Endothelial cell of umbilical vein (primary cell): ENCODE data around the gene GADL1.

ENCODE experiments used
- MYC ChIP-seq: IDR thresholded peaks from one replicate; pipeline ENCODE4 v1.6.1; 2011; ENCODE audit warnings: mild to moderate bottlenecking, low read depth, low read length
- POLR2A ChIP-seq: IDR thresholded peaks from 2 replicates; pipeline ENCODE4 v1.6.1; 2012; ENCODE audit warnings: low read depth, mild to moderate bottlenecking, control low read depth, low read length
- POLR2AphosphoS5 ChIP-seq: IDR thresholded peaks from 2 replicates; pipeline ENCODE4 v1.6.1; 2012; ENCODE audit warnings: low read depth, mild to moderate bottlenecking, control low read depth, low read length, moderate library complexity; ENCODE audit not compliant: insufficient read depth
- TF ChIP-seq, protein P1 (sequence below), 2 donors: IDR thresholded peaks; 1 replicate in 1 of 2; 2 replicates in 1 of 2; pipeline ENCODE4 v1.5.1; 2011; ENCODE audit warnings: low read length in 2 of 2, mild to moderate bottlenecking in 2 of 2, moderate library complexity in 2 of 2, control low read depth in 1 of 2, inconsistent platforms in 1 of 2, low read depth in 1 of 2; ENCODE audit not compliant: insufficient read depth in 1 of 2; ENCODE audit errors: extremely low read depth in 1 of 2
- TF ChIP-seq, protein P2 (sequence below): IDR thresholded peaks from 2 replicates; pipeline ENCODE4 v1.6.1; 2011; ENCODE audit not compliant: insufficient read depth, insufficient read length

DNA sequence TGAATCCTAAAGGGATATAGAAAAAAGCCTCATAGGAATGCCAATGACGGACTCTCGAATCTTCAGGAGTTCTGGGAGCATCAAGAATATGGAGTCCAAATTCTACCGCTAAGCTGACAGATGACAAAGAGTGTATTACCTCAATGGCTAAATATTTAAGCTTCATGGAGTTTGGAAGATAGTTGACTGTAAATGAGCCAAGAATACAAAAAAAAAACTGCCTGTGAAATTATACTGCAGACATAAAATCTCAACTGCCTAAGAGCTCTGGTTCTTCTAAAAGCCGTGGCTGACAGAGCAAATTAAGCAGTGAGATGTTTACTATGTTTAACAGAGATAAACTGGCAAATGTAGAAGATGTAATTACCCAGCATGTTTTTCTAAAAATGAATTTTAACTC lies 140.0 kb downstream of the GADL1 start:
- no peak for TF ChIP-seq POLR2AphosphoS5
- TF ChIP-seq, protein P1, sequence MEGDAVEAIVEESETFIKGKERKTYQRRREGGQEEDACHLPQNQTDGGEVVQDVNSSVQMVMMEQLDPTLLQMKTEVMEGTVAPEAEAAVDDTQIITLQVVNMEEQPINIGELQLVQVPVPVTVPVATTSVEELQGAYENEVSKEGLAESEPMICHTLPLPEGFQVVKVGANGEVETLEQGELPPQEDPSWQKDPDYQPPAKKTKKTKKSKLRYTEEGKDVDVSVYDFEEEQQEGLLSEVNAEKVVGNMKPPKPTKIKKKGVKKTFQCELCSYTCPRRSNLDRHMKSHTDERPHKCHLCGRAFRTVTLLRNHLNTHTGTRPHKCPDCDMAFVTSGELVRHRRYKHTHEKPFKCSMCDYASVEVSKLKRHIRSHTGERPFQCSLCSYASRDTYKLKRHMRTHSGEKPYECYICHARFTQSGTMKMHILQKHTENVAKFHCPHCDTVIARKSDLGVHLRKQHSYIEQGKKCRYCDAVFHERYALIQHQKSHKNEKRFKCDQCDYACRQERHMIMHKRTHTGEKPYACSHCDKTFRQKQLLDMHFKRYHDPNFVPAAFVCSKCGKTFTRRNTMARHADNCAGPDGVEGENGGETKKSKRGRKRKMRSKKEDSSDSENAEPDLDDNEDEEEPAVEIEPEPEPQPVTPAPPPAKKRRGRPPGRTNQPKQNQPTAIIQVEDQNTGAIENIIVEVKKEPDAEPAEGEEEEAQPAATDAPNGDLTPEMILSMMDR (IDR thresholded peaks at IDR 0.05; ENCODE audit: extremely low read depth in 1 of 2, insufficient read depth in 1 of 2, low read depth in 1 of 2, low read length in 2 of 2) = no peak
- no peak for TF ChIP-seq POLR2A
- no peak for TF ChIP-seq MYC
- TF ChIP-seq, protein P2, sequence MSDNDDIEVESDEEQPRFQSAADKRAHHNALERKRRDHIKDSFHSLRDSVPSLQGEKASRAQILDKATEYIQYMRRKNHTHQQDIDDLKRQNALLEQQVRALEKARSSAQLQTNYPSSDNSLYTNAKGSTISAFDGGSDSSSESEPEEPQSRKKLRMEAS = no peak
